OCI-LY3 (cell line): ENCODE measurements around the gene FLNA.

Experiments used
- H2AFZ ChIP-seq: fragments of 200-600, 300-600 bp; shearing (Covaris generic); 2 replicates; pipeline ENCODE4 v1.6.0; 2014; ENCODE audit warnings: antibody characterized with exemption, low read depth, low read length
- H3K27ac ChIP-seq: fragments of 200-600, 300-600 bp; sonication (generic); 2 replicates; pipeline ENCODE4 v1.5.1; 2014; ENCODE audit warnings: mild to moderate bottlenecking, low read length, moderate library complexity, mixed read lengths
- H3K27me3 ChIP-seq: fragments of 200-600, 300-600 bp; sonication (generic); 2 replicates; pipeline ENCODE4 v1.6.1; 2014; ENCODE audit warnings: low read depth, low read length, mixed read lengths
- H3K36me3 ChIP-seq: fragments of 200-600, 300-600 bp; sonication (generic); replicated peaks from 2 replicates; pipeline ENCODE3; 2014; ENCODE audit warnings: low read depth, low read length, mixed read lengths
- H3K4me1 ChIP-seq: fragments of 300-600, 200-600 bp; sonication (generic); 2 replicates; pipeline ENCODE4 v1.6.1; 2014; ENCODE audit warnings: low read length, mixed read lengths
- H3K4me2 ChIP-seq: fragments of 200-600, 300-600 bp; sonication (generic); 2 replicates; pipeline ENCODE4 v1.6.1; 2014; ENCODE audit warnings: low read length, mixed read lengths
- H3K4me3 ChIP-seq: fragments of 300-600, 200-600 bp; sonication (generic); 2 replicates; pipeline ENCODE4 v1.5.1; 2014; ENCODE audit warnings: antibody characterized with exemption, mild to moderate bottlenecking, low read length, moderate library complexity
- H3K79me2 ChIP-seq: fragments of 300-600, 200-600 bp; shearing (Covaris generic); 2 replicates; pipeline ENCODE4 v1.6.1; 2014; ENCODE audit warnings: mild to moderate bottlenecking, low read length, mixed read lengths
- H3K9ac ChIP-seq: fragments of 300-600, 200-600 bp; shearing (Covaris generic); 2 replicates; pipeline ENCODE4 v1.6.0; 2014; ENCODE audit warnings: mild to moderate bottlenecking, low read length, moderate library complexity
- H3K9me3 ChIP-seq: fragments of 200-600, 300-600 bp; shearing (Covaris generic); 2 replicates; pipeline ENCODE4 v1.6.1; 2014; ENCODE audit warnings: low read length, mixed read lengths; ENCODE audit not compliant: insufficient read depth
- H4K20me1 ChIP-seq: fragments of 200-600, 300-600 bp; sonication (generic); 2 replicates; pipeline ENCODE4 v1.6.1; 2016; ENCODE audit warnings: low read length, mixed read lengths; ENCODE audit not compliant: insufficient read depth
- CTCF ChIP-seq: fragments of 200-600, 300-600 bp; sonication (generic); IDR thresholded peaks from 2 replicates; pipeline ENCODE4 v1.5.1; 2014; ENCODE audit warnings: antibody characterized with exemption, low read length, low read depth
- EZH2phosphoT487 ChIP-seq: fragments of 200-600 bp; shearing (Covaris generic); IDR thresholded peaks from 2 replicates; pipeline ENCODE4 v1.6.1; 2018; ENCODE audit warnings: antibody characterized with exemption, mixed run types, low read depth

Gene FLNA

GRCh38 chrX:154399527-154400368 lies 25.3 kb upstream of the FLNA start:
- peaks cover 11% of the 10 kb centered on the region for H3K4me1 ChIP-seq
- H3K36me3 ChIP-seq, result peaks cover 27% of the 10 kb centered on the region
- H3K9me3 ChIP-seq, result no peaks in the 10 kb centered on the region
- peak overlapping the region; percentile 97 for H3K9ac ChIP-seq
- H3K4me2 ChIP-seq, result peak overlapping the region; percentile 100
- TF ChIP-seq EZH2phosphoT487 (no peak), CTCF (no peak)
- no peaks in the 10 kb centered on the region for H3K27me3 ChIP-seq
- H4K20me1 ChIP-seq, result peaks cover 11% of the 10 kb centered on the region; the same call in 1 of the 2 replicates
- H3K79me2 ChIP-seq, result peaks cover 26% of the 10 kb centered on the region
- H3K27ac ChIP-seq, result peak overlapping the region; percentile 92
- peak overlapping the region; percentile 92 for H3K4me3 ChIP-seq
- no peak overlapping the region for H2AFZ ChIP-seq

GRCh38 chrX:154398668-154399526 lies 24.5 kb upstream of the FLNA start:
- H3K9ac ChIP-seq, result peak overlapping the region; percentile 97
- peaks cover 27% of the 10 kb centered on the region for H3K36me3 ChIP-seq
- peak overlapping the region; percentile 92 for H3K4me3 ChIP-seq
- no peaks in the 10 kb centered on the region for H3K27me3 ChIP-seq
- peaks cover 11% of the 10 kb centered on the region; the same call in 1 of the 2 replicates for H4K20me1 ChIP-seq
- H3K79me2 ChIP-seq, result peaks cover 26% of the 10 kb centered on the region
- H3K27ac ChIP-seq, result peak overlapping the region; percentile 92
- H3K4me2 ChIP-seq, result peak overlapping the region; percentile 100
- H2AFZ ChIP-seq, result no peak overlapping the region
- TF ChIP-seq CTCF, result peak; percentile 72
- TF ChIP-seq EZH2phosphoT487, result no peak
- no peaks in the 10 kb centered on the region for H3K9me3 ChIP-seq
- H3K4me1 ChIP-seq, result peaks cover 11% of the 10 kb centered on the region

- no peaks in the 10 kb centered on the region for H3K9me3 ChIP-seq
- H2AFZ ChIP-seq, result no peak within 1 kb of the TSS
- H3K4me1 ChIP-seq, result peaks cover 11% of the 10 kb centered on the region
- TF ChIP-seq EZH2phosphoT487 (no peak), CTCF (no peak)
- peak within 1 kb of the TSS; percentile 92 for H3K27ac ChIP-seq
- peaks cover 11% of the 10 kb centered on the region; the same call in 1 of the 2 replicates for H4K20me1 ChIP-seq
- peak within 1 kb of the TSS; percentile 92 for H3K4me3 ChIP-seq
- peak within 1 kb of the TSS; percentile 97 for H3K9ac ChIP-seq
- peaks cover 27% of the 10 kb centered on the region for H3K36me3 ChIP-seq
- H3K79me2 ChIP-seq, result peaks cover 26% of the 10 kb centered on the region
- no peaks in the 10 kb centered on the region for H3K27me3 ChIP-seq
- peak within 1 kb of the TSS; percentile 100 for H3K4me2 ChIP-seq
Measured at GRCh38 chrX:154397888-154398667, 23.6 kb upstream of the FLNA start, which contains the start of gene RPL10. RPL10 (plus strand) TSS chrX:154398377; CDS start chrX:154398520, 143 bp downstream.
